Measurements from ENCODE around the gene DLG3.

GRCh38 chrX:70488856-70489255, 44.2 kb downstream of the DLG3 start:
- TF ChIP-seq, protein P1, sequence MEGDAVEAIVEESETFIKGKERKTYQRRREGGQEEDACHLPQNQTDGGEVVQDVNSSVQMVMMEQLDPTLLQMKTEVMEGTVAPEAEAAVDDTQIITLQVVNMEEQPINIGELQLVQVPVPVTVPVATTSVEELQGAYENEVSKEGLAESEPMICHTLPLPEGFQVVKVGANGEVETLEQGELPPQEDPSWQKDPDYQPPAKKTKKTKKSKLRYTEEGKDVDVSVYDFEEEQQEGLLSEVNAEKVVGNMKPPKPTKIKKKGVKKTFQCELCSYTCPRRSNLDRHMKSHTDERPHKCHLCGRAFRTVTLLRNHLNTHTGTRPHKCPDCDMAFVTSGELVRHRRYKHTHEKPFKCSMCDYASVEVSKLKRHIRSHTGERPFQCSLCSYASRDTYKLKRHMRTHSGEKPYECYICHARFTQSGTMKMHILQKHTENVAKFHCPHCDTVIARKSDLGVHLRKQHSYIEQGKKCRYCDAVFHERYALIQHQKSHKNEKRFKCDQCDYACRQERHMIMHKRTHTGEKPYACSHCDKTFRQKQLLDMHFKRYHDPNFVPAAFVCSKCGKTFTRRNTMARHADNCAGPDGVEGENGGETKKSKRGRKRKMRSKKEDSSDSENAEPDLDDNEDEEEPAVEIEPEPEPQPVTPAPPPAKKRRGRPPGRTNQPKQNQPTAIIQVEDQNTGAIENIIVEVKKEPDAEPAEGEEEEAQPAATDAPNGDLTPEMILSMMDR (IDR thresholded peaks at IDR 0.05; ENCODE audit: borderline replicate concordance, extremely low read depth, low read length, poor library complexity, severe bottlenecking): no peak
- TF ChIP-seq EZH2 (IDR thresholded peaks at IDR 0.05; ENCODE audit: borderline replicate concordance, low read depth, low read length, severe bottlenecking): no peak
